ENCODE data around the gene SLC39A11.

- TF ChIP-seq POLR2AphosphoS5 (IDR thresholded peaks at IDR 0.05) (no peak), CTCF (IDR thresholded peaks at IDR 0.05; ENCODE audit: poor library complexity, severe bottlenecking) (no peak), EP300 (conservative IDR thresholded peaks at IDR 0.05; ENCODE audit: poor library complexity, severe bottlenecking) (no peak), RAD21 (conservative IDR thresholded peaks at IDR 0.05) (no peak), EZH2 (IDR thresholded peaks at IDR 0.05; ENCODE audit: borderline replicate concordance, insufficient read depth, low read length, poor library complexity, severe bottlenecking) (no peak), TAF1 (IDR thresholded peaks at IDR 0.05; ENCODE audit: low read depth) (no peak)
- TF ChIP-seq, protein P1, sequence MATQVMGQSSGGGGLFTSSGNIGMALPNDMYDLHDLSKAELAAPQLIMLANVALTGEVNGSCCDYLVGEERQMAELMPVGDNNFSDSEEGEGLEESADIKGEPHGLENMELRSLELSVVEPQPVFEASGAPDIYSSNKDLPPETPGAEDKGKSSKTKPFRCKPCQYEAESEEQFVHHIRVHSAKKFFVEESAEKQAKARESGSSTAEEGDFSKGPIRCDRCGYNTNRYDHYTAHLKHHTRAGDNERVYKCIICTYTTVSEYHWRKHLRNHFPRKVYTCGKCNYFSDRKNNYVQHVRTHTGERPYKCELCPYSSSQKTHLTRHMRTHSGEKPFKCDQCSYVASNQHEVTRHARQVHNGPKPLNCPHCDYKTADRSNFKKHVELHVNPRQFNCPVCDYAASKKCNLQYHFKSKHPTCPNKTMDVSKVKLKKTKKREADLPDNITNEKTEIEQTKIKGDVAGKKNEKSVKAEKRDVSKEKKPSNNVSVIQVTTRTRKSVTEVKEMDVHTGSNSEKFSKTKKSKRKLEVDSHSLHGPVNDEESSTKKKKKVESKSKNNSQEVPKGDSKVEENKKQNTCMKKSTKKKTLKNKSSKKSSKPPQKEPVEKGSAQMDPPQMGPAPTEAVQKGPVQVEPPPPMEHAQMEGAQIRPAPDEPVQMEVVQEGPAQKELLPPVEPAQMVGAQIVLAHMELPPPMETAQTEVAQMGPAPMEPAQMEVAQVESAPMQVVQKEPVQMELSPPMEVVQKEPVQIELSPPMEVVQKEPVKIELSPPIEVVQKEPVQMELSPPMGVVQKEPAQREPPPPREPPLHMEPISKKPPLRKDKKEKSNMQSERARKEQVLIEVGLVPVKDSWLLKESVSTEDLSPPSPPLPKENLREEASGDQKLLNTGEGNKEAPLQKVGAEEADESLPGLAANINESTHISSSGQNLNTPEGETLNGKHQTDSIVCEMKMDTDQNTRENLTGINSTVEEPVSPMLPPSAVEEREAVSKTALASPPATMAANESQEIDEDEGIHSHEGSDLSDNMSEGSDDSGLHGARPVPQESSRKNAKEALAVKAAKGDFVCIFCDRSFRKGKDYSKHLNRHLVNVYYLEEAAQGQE (IDR thresholded peaks at IDR 0.05; ENCODE audit: borderline replicate concordance): no peak
Measured at GRCh38 chr17:72732893-72733618, 359.4 kb downstream of the SLC39A11 start.
